PC-3 (cell line): ENCODE results near the gene NEBL.

Experiments
- CTCF ChIP-seq: fragments of 300-600 bp; sonication (generic); conservative IDR thresholded peaks from 2 replicates; pipeline ENCODE4 v1.5.1; 2017; ENCODE audit warnings: antibody characterized with exemption, low read depth, mild to moderate bottlenecking, low read length
- EZH2 ChIP-seq: fragments of 300-600 bp; sonication (generic); IDR thresholded peaks from one replicate; pipeline ENCODE4 v1.6.1; 2017; ENCODE audit warnings: antibody characterized with exemption, mild to moderate bottlenecking, low read length; ENCODE audit not compliant: unreplicated experiment
- EZH2phosphoT487 ChIP-seq: fragments of 300-600 bp; sonication (generic); IDR thresholded peaks from 2 replicates; pipeline ENCODE4 v1.6.1; 2018; ENCODE audit warnings: mild to moderate bottlenecking, antibody characterized with exemption, low read length, borderline replicate concordance

DNA sequence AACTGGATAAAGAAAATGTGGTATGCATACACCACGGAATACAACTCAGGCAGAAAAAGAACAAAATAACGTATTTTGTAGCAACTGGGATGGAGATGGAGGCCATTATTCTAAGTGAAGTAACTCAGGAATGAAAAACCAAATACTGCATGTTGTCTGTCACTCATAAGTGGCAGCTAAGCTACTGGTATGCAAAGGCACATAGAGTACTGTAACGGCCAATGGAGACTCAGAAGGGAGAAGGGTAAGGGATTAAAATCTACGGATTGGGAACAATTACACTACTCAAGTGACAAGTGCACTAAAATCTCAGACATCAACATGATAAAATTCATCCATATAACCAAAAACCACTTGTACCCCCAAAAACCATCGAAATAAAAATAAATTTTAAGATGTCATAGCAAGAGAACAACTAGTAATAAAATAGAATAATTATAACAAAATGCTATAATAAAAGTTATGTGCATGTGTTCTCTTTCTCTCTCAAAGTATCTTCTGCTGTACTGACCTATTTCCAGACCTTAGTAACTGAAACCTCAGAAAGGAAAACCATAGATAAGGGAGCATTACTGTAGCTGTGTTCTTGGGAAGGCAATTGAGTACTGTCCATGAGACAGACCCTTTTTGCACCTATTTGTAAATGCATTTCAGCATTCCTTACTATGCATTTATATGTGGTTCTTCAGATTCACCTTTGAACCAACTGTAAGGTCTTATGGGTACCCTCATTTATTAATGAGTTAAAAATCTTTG lies 6.7 kb upstream of the NEBL start:
- no peak for TF ChIP-seq CTCF
- TF ChIP-seq EZH2, result no peak
- TF ChIP-seq EZH2phosphoT487, result no peak
